ENCODE results near the gene TBC1D13.
"Not testable (repeated sequence)": the region's sequence is repeated elsewhere in the genome, so short reads cannot be mapped to it uniquely, and the experiment has no call there.

TBC1D13 gene

DNA sequence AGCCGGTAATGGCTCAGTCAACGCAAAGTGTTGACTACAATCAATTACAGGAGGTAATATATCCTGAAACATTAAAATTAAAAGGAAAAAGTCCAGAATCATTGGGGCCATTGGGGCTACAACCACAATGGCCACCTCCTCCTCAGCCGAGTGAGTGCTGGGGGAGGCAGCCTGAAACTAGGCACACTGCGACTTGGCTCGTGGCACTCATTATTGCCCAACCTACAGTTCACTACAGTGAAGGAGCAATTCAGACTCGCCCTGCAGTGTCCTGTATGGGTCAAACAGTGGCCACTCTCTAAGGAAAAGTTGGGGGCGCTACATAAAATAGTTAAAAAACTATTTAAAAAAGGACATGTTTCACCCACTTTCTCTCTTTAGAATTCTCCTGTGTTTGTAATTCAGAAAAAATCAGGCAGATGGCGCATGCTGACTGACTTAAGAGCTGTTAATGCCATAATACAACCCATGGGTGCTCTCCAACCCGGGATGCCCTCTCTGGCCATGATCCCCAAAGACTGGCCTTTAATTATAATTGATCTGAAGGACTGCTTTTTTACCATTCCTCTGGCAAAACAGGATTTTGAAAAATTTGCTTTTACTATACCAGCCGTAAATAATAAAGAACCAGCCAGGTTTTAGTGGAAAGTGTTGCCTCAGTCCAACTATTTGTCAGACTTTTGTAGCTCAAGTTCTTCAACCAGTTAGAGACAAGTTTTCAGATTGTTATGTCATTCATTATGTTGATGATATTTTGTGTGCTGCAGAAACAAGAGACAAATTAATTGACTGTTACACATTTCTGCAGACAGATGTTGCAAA is 64.9 kb downstream of the TBC1D13 start:
- not testable (repeated sequence) for DNase-seq

DNA sequence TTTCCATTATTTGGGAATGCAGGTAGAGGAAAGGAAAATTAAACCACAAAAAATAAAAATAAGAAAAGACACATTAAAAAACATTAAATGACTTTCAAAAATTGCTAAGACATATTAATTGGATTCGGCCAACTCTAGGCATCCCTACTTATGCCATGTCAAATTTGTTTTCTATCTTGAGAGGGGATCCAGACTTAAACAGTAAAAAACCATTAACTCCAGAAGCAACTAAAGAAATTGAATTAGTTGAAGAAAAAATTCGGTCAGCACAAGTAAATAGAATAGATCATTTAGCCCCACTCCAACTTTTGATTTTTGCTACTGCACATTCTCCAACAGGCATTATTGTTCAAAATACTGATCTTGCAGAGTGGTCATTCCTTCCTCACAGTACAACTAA is 65.6 kb downstream of the TBC1D13 start:
- DNase-seq, result not testable (repeated sequence)

DNA sequence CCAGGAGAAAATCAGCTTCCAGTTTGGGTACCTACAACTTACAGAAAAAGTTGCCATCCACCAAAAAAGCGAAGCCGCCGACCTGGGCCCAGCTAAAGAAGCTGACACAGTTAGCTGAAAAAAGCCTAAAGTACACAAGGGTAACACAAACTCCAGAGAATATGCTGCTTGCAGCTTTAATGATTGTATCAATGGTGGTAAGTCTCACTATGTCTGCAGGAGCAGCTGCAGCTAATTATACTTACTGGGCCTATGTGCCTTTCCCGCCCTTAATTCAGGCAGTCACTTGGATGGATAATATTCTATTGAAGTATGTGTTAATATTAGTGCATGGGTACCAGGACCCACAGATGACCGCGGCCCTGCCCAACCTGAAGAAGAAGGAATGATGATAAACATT is 67.4 kb downstream of the TBC1D13 start:
- DNase-seq, result not testable (repeated sequence)

DNA sequence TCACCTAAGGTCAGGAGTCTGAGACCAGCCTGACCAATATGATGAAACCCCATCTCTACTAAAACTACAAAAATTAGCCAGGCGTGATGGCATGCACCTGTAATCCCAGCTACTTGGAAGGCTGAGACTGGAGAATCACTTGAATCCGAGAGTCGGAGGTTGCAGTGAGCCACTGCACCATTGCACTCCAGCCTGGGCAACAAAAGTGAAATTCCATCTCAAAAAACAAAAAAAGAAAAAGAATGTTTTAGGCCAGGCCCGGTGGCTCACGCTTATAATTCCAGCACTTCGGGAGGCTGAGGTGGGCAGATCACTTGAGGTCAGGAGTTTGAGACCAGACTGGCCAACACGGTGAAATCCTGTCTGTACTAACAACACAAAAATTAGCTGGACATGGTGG is 71.4 kb downstream of the TBC1D13 start:
- not testable (repeated sequence) for DNase-seq

Data from NCI-H748 treated with DMSO at 0.1 percent for 48 hours (cell line).